Measurements from ENCODE around the gene SDF2L1. TPM values are rescaled to one million over a fixed set of nuclear protein-coding genes. Genes with fewer than 3 reads are reported as not detected.
A peak's percentile ranks its signal among the peaks of the same experiment; 100 is the strongest.

The SDF2L1 gene
- total and polyA plus RNA-seq, 9 of the 15 experiments (the other 6 are each of a cell fraction or from before 2014, with no cell fraction given), result 15.1 to 989 (median 124) TPM

- H2AFZ ChIP-seq (ENCODE audit: low read depth, low read length), result no peak overlapping the region
- BruUV-seq (replicated peaks), result no TSS peak
- H3K4me1 ChIP-seq (replicated peaks in 1 of 2; ENCODE audit: control insufficient read depth in 2 of 2, insufficient read depth in 2 of 2, low read length in 2 of 2), result peaks cover 0 to 16% of the 10 kb centered on the region in 2 experiments; a peak in 2 of 5 replicates
- peaks cover 8% of the 10 kb centered on the region for H3K9me1 ChIP-seq (ENCODE audit: control insufficient read depth, insufficient read depth, low read length)
- in situ Hi-C loops (cut with MboI) (loop anchor here (25.0 kb wide), 1 partner anchor 1337 kb away; no protein-coding TSS in a partner anchor), intact Hi-C loops (cut with micrococcal nuclease) (no loop called here)
- CTCF ChIA-PET (ENCODE audit: low intra/inter-chr PET ratio), result interaction anchor here (0.6 kb wide), 1 partner anchor 278 kb away, joined by 3 read pairs; the partner anchor contains the start of gene PPM1F
- peaks cover 74% of the 10 kb centered on the region for H3K36me3 ChIP-seq (ENCODE audit: control insufficient read depth, insufficient read depth, low read length)
- DNase-seq (ENCODE audit: extremely low read depth in 1 of 4, low spot score in 3 of 4) (peak in 1 of 4 experiments; percentile 55), ATAC-seq (no peak), FAIRE-seq (no peak)
- H3K79me2 ChIP-seq (ENCODE audit: control insufficient read depth, insufficient read depth, low read length), result peaks cover 2% of the 10 kb centered on the region; the same call in 2 of the 3 replicates
- H3K27ac ChIP-seq (ENCODE audit: extremely low read depth, low read depth, low read length), result no peak overlapping the region
- no peaks in the 10 kb centered on the region for H3K27me3 ChIP-seq (ENCODE audit: control insufficient read depth in 2 of 2, insufficient read depth in 2 of 2, low read length in 2 of 2)
- WGBS (ENCODE audit: insufficient coverage, low coverage, missing lambda C conversion rate), result 93% methylated on average over 12 of the region's 12 CpGs
- no peak overlapping the region; a peak in 1 of 4 replicates for H3K9ac ChIP-seq (ENCODE audit: insufficient read depth in 1 of 2, low read depth in 2 of 2, low read length in 2 of 2)
- TF ChIP-seq, protein P1, sequence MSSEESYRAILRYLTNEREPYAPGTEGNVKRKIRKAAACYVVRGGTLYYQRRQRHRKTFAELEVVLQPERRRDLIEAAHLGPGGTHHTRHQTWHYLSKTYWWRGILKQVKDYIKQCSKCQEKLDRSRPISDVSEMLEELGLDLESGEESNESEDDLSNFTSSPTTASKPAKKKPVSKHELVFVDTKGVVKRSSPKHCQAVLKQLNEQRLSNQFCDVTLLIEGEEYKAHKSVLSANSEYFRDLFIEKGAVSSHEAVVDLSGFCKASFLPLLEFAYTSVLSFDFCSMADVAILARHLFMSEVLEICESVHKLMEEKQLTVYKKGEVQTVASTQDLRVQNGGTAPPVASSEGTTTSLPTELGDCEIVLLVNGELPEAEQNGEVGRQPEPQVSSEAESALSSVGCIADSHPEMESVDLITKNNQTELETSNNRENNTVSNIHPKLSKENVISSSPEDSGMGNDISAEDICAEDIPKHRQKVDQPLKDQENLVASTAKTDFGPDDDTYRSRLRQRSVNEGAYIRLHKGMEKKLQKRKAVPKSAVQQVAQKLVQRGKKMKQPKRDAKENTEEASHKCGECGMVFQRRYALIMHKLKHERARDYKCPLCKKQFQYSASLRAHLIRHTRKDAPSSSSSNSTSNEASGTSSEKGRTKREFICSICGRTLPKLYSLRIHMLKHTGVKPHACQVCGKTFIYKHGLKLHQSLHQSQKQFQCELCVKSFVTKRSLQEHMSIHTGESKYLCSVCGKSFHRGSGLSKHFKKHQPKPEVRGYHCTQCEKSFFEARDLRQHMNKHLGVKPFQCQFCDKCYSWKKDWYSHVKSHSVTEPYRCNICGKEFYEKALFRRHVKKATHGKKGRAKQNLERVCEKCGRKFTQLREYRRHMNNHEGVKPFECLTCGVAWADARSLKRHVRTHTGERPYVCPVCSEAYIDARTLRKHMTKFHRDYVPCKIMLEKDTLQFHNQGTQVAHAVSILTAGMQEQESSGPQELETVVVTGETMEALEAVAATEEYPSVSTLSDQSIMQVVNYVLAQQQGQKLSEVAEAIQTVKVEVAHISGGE (CRISPR knock-in tag; IDR thresholded peaks at IDR 0.05), result peak in 1 of 3 experiments; percentile 45; a peak in 1 of 6 replicates
- 0 out of 2 replicates have a peak, but pooled peaks have one; percentile 3 for TF ChIP-seq SPI1 (IDR thresholded peaks at IDR 0.05; ENCODE audit: borderline replicate concordance, low read depth, low read length)
- TF ChIP-seq THAP12 (CRISPR knock-in tag; IDR thresholded peaks at IDR 0.05), result peak; percentile 71; the same call in 1 of the 2 replicates
- no peak for TF ChIP-seq ZNF277 (CRISPR knock-in tag; IDR thresholded peaks at IDR 0.05; ENCODE audit: borderline replicate concordance)
- no peaks in the 10 kb centered on the region for H3K9me3 ChIP-seq (replicated peaks; ENCODE audit: control insufficient read depth, insufficient read depth, low read depth, low read length)
- no peak overlapping the region for H3K4me3 ChIP-seq
- POLR2A ChIA-PET, result interaction anchor here (0.6 to 2.6 kb wide), 16 partner anchors 8 to 179 kb away, joined by 3 to 34 read pairs (median 4); partner anchors contain the start of genes PPIL2 and SDF2L1
- no peak overlapping the region for H3K4me2 ChIP-seq (ENCODE audit: insufficient read depth, low read length)
- H4K20me1 ChIP-seq (replicated peaks; ENCODE audit: control insufficient read depth, insufficient read depth, low read length), result peaks cover 14% of the 10 kb centered on the region
Observed at GRCh38 chr22:21674638-21675245, 32.6 kb downstream of the SDF2L1 start.
